GM18861 (cell line): ENCODE measurements around the gene MED8.

ENCODE experiments used
- ATAC-seq: cut with Tn5 transposase; IDR thresholded peaks from one replicate; pipeline ENCODE4 v1.9.1; 2021; ENCODE audit not compliant: unreplicated experiment

Gene MED8

DNA sequence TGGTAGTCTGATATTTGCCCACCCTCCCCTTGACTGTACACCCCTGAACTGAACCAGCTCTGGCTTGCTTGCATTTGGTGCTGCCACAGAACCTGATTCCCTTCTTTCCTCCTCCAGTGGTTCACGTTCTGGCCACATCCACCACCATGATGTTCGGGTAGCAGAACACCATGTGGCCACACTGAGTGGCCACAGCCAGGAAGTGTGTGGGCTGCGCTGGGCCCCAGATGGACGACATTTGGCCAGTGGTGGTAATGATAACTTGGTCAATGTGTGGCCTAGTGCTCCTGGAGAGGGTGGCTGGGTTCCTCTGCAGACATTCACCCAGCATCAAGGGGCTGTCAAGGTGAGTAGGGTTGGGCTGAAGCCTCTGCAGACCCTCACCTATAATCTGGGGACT is 29.0 kb downstream of the MED8 start:
- ATAC-seq, result no peak

DNA sequence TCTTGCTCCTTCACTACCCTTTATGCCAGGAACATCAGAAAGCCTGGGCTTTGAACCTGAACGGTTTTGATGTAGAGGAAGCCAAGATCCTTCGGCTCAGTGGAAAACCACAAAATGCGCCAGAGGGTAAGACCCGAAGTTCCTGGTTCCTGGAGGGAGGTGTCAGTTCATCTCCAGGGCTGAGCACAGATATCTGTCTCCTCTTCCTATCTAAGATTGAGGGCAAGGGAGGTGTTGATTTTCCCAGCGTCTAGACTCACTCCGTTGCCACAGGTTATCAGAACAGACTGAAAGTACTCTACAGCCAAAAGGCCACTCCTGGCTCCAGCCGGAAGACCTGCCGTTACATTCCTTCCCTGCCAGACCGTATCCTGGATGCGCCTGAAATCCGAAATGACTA is 29.9 kb downstream of the MED8 start:
- ATAC-seq, result no peak

DNA sequence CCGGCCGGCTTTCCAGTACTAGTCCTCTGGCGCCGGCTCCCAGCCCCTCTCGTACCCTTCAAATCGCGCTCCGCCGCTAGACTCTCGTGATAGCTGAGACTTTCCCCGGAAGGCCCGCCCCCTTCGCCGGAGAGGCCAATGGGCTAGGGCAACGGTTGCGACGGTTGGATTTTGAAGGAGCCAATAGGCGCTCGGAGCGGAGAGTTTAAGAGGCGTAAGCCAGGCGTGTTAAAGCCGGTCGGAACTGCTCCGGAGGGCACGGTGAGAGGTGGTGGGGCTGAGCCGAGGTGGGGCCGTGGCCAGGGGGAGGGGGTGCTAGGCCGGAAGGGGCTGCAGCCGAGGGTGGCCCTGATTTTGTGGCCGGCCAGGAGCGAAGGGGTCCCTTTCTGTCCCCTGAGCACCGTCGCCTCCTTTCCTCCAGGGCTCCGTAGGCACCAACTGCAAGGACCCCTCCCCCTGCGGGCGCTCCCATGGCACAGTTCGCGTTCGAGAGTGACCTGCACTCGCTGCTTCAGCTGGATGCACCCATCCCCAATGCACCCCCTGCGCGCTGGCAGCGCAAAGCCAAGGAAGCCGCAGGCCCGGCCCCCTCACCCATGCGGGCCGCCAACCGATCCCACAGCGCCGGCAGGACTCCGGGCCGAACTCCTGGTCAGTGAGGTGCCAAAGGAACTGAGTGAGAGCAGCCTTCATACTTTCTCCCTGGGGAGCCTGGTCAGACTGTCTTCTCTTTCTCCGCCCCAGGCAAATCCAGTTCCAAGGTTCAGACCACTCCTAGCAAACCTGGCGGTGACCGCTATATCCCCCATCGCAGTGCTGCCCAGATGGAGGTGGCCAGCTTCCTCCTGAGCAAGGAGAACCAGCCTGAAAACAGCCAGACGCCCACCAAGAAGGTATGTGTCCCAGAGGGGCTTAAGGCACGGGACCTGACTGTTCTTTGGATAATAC is 30.6 kb downstream of the MED8 start, which contains the start of gene CDC20:
TSS of gene CDC20 (plus strand) at position 236 of the 948 bp plus-strand sequence. CDS start at position 471, 235 bp downstream.
- peak; percentile 89 for ATAC-seq

DNA sequence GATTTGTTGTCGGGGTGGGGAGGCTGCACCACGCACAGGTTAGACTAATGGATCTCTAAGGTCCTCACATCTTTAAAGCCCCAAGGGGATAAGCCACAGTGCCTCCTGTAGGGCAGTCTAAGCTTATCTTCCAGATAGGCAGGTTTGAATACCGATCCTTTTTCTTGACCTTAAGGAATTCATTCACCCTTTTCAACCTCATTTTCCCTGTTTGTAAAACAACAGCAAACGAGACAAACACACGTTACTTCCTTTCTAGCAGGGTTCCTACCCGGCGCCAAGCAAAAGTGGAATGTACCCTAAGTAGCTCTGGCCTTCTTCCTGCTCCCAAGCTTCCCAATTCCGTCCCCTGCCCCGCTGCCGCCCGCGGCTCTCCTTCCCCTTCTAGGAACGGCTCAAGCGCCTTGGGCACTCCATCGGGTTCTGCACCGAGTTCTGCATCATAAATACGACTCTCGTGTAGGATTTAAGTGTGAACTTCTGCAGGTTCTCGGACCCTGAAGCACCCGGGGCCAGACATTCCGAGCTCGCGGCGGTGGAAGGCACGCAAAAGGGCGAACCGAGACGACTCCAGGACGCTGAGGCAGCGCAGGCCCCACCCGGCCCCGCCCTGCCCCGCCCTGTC is 31.4 kb downstream of the MED8 start:
- no peak for ATAC-seq

DNA sequence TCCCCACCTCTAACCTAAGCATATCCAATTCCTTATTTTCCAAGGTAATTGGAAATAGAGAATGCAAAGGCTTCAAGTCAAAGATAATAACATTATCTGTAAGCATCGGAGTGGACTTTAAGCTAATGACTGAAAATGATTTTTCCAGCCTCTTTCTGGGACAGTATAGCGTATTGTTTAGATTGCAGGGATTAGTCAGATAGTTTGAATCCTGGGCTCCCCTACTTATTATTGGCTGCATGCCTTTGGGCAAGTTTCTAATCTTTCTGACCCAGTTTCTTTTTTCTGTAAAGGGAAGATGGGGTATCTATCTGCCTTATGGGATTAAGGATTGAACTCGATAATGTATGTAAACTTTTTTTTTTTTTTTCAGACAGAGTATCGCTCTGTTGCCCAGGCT is 32.3 kb downstream of the MED8 start:
- ATAC-seq, result no peak

DNA sequence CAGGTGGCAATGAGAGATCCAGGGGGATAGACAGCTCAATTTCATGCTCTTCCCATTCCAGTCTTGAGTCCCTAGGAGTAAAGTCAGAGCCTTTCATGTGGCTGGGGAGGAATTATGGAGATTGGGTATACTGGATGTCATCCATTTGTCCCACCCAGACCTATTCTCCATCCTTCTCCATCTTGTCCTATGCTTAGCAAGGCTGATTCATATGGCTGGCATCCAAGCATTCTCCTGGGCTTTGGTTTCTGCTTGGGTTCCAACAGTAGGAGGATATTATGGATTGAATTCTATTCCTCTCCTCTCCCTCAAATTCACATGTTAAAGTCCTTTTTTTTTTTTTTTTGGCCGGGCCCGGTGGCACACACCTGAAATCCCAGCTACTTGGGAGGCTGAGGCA is 34.7 kb downstream of the MED8 start:
- ATAC-seq, result no peak

DNA sequence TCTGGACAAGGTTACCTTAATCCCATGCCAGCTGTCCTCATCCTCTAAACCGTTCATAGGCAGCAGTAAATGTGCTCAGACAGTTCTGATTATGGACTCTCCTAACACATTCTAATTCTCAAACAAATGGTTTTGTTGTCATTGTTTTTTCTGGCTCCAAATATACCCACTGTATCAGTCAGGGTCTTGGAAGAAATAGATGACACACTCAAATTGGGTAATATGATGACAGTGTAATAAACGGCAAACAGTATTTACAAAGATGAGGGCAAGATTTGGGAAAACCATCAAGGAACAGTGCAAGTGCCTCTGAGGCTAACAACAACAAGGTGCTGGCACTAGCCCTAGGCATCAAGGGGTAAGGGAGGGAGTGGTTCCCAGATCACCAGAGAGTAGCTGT is 35.1 kb downstream of the MED8 start:
- no peak for ATAC-seq

DNA sequence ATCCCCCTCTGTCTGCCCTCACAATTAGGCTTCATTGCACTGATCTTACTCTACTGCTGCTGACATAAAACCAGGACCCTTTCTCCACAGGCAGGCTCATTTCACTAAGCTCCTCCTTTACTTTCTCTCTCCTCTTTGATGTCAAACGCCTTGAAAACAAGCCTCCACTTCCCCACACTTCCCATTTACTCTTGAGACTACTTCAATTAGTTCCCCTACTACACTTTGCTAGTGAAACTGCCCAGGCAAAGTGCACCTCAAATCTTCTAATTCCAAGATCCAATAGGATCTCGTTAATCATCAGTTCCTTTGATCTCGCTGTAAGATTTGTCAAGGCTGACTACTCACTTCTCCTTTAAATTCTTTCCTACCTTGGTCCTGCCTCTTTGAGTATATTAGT is 36.7 kb downstream of the MED8 start:
- ATAC-seq, result no peak

DNA sequence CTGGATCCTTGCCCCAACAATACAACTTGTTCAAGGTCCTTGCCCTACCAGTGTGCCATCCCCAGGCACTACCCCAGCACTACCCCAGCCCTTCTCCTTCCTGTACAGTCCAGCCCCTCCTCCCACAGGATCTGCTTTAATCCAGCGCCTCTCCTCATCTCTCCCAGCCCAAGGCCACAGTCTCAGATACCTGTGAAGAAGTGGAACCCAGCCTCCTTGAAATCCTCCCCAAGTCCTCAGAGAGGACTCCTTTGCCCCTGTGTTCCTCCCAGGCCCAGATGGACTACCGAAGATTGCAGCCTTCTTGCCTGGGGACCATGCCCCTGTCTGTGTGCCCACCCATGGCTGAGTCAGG is 37.3 kb downstream of the MED8 start:
- no peak for ATAC-seq

DNA sequence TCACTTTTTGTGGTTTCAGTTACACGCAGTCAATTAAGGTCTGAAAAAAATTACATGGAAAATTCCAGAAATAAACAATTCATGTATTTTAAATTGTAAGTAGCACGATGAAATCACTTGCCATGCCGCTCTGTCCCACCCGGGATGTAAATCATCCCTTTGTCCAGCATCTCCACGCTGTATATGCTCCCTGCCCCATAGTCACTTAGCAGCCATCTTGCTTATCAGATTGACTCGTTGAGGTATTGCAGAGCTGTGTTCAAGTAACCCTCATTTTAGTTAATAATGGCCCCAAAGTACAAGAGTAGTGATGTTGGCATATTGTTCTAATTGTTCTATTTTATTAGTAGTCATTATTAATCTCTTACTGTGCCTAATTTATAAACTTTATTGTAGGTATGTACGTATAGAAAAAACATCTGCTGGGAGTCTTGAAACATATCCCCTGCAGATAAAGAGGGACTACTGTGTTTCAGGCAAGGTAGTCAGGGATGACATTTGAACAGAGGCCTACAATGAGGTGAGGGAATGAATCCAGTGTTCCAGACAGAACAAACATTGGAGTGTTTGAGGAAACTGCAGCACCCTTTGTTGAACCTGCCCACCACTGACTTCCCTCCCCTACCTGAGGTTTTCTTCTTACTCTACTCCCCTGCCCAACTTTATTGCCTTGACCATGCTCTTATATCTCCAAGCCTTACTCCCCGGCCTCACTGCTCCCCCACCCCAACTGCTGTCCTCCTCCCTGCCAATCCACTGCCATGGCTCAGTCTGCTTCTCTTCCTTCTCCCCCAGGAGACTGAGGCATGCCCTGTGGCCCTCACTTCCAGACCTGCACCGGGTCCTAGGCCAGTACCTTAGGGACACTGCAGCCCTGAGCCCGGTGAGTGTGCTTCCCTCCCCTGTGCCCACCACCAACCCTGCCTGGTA is 37.9 kb downstream of the MED8 start:
- ATAC-seq, result no peak

DNA sequence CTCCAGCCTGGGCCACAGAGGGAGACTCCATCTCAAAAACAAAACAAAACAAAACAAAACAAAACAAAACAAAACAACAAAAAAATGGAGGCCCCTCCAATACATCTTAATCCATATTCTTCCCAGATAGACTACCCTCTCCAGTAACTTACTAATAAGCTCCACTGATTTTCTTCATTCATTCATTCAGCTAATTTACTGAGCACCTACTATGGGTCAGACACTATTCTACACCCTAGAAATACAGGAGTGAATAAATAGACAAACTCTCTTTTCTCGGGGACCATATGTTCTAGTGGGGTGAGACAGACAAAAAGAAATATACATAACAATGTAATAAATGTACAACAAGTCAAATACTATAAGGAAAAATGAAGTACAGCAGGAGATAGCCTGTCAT is 38.6 kb downstream of the MED8 start:
- ATAC-seq, result no peak

DNA sequence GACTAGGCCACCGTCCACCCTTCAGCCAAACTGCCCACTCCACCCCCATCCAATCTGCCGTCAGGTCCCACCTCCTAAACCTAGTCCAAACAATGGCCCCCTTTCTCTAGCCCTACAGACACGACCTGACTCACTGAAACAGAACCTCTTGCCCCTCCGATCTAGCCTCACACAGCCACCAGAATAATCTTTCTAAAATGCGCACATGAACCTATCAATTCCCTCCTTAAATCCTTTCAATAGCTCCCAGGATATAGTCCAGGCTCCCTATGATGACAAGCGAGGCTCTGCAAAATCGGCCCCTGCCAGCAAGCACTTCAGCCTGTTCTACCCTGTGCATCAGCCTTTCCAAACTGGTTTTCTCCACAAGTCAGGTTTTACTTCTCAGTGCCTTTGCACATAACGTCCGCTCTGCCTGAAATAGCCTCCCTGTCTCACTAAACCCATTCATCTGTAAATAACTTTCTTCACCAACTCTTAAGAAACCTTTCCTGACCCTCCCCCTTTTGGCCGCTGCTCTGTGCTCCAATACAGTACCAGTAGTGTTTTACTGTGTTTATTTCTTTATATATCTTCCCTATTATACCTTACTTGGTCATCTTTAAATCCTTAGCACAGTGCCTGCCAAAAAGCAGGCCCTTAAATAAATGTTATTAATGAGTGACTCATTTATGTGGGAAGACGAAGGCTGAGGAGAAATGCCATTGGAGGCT is 39.9 kb downstream of the MED8 start:
- ATAC-seq, result no peak

DNA sequence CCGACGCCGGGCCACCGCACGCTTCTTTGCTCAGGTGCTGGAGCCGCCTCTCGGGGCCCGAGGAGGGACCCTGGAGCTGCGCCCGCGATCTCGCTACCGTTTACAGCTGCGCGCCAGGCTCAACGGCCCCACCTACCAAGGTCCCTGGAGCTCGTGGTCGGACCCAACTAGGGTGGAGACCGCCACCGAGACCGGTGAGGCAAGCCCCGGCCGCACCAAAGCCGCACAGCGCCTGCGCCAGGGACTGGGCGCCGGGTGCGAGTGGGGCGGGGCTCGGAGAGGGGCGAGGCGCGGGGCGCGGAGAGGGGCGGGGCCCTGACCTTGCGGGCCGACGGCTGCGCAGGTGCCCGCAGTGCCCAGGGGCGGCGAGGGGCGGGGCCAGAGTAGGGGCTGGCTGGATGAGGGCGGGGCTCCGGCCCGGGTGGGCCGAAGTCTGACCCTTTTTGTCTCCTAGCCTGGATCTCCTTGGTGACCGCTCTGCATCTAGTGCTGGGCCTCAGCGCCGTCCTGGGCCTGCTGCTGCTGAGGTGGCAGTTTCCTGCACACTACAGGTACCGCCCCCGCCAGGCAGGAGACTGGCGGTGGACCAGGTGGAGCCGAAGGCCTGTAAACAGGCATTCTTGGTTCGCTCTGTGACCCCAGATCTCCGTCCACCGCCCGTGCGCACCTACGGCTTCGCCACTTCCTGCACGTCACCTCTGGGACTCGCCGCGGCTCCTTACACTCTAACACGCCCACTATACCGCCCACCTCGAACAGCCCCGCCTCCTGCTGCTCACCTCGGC is 40.6 kb downstream of the MED8 start:
- ATAC-seq, result no peak

DNA sequence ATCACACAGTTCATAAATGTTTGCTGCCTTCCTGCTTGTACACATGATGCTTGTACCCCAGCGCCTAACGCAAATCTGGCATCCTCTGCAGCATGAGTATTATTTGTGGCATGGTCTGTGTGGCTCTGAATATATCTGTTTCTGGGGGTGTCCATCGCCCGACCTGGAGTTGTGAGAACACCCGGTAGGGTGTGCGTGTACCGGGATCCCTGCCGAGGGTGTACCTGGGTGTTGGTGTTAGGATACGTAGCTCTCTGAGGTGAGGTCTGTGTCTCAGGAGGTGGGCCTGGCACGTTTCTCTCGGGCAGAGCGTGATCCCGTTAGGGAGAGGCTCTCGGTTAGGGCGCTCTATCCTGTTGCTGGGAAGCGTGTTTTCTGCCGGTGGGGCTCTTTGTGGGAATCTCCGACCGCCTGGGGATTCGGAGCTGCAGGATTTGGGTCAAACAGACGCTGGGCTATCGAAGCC is 41.2 kb downstream of the MED8 start:
- ATAC-seq, result no peak

DNA sequence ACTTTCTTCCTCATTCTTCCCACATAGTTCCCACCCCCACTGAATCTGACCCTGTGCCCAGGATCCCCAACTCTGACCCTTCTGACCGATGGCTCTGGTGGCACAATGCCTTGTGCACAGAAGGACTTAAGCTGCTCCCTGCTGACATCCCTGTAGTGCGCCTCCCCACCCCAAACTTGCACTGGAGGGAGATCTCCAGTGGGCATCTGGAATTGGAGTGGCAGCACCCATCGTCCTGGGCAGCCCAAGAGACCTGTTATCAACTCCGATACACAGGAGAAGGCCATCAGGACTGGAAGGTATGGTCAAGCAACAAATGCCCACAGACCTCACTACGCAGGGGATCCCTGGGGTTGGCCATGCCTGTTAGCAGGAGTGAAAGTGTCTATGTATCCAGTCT is 43.0 kb downstream of the MED8 start:
- no peak for ATAC-seq

DNA sequence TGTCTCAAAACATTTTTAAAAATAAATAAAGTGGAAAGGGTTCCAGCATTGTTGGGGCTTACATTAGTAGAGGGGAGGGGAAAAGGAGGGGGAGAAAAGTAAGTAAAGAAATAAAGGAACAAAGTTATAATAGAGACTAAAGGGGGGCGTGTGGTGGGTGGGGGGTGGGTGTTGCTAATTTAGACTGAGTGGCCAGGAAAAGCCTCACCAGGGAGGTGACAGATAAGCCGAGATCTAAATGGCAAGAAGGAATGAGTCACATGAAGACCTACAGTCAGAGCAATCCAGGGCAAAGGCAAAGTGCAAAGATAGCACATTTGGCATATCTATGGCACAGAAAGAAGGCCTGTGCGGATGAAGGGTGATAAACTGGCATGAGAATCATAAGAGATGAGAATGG is 44.5 kb downstream of the MED8 start:
- ATAC-seq, result no peak

DNA sequence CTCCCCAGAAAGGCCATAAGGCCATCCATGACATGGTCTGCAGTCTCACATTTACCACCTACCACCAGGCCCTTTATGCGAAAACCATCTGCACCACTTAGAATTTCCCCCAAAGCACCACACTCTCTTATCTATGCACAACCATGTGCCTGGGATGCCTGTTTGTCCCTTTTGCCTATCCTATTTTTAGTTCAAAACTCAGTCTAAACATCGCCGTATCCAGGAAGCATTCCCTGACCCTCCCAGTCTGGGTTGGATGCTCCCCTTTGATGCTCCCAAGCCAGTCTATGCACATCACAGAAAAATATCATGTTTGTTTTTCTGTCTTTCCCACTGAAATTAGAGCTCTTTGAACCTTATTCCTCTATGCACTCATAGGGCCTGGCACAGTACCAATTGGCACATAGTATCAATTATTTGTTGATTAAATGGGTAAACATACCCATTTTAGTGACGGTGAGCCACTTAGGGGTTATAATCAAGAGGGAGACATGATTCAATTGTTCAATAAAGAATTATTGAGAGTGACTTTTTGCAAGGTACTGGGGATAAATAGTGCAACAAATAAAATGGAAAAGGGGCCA is 45.2 kb downstream of the MED8 start:
- ATAC-seq, result no peak

DNA sequence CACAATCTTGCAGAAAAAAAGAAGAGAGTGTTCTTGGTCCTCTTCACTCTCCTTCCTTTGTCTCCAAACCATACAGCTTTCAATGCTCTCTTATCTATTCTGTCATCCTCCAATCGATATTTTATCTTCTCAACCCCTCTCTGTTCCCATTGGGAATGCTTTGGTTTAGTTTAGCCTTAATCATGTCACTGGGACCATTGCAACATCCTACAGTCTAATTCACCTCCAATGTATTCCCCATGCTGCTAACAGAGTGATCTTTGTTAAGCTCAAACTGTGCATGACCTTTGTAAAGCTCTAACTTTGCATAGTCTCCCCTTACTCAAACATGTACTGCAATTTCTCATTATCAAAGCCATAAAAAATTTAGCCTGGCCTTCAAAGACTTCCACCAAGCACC is 49.0 kb downstream of the MED8 start:
- no peak for ATAC-seq

DNA sequence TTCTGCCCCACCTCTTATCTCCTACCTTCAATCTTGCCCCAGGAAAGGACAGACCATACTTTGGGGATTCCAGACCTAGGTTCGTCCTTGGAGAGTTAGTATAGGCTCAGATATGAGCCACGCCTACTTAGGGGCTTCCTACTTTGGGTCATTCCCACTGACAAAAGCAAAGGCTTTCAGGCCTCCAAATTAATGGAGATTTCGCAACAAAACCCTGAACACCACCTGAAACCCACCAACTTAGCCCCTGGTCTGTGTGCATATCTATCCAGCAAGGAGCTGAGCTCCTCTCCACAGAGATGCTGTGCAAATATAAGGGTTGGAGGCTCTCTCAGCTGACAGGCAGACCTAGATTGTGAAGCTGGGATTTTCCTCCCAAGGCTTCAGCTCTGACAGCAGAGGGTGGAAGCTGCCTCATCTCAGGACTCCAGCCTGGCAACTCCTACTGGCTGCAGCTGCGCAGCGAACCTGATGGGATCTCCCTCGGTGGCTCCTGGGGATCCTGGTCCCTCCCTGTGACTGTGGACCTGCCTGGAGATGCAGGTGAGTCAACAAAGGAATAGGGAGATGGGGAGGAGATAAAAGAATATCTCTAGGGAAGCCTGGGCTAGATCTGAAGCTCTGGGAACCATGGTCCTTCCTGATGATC is 49.9 kb downstream of the MED8 start:
- ATAC-seq, result no peak
